Measurements from ENCODE around the gene CHD9. TPM values are rescaled to one million over a fixed set of nuclear protein-coding genes. Genes with fewer than 3 reads are reported as not detected.

CHD9 gene
- total RNA-seq, 4 donors from 2014 or later: 49.2 to 85.7 (median 67.7) TPM

DNA sequence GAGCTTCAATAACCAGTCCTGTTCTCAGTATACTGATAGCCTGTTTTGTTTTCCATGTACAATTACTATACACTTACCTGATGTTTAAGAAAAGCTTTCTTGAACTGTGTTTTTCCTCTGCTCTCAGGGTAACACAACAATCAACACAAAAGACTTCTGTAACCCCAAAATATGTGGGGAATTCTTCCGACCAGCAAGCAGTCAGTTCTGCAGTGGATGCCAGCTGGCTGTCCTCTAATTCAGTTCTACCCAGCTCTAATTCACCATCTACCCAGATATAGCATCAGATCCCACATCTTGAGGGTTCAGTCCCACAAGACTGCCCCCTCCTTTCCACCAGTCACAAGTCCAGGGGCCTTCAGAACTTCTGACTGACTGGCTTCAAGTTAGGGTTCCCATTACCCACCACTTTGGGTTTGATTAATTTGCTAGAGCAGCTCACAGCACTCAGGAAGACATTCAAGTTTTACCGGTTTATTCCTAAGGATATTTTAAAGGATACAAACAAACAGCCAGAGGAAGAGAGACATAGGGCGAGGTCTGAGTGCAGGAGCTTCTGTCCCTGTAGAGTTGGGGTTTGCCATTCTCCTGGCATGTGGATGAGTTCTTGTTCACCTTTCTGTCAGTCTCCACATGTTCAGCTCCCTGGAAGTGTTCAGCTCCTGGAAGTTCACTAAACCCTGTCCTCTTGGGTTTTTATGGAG, 178.2 kb downstream of the CHD9 start:
- DNase-seq (ENCODE audit: low spot score in 2 of 2): no peak
- no peak for TF ChIP-seq POLR2A (IDR thresholded peaks at IDR 0.05)
- TF ChIP-seq, protein P1, sequence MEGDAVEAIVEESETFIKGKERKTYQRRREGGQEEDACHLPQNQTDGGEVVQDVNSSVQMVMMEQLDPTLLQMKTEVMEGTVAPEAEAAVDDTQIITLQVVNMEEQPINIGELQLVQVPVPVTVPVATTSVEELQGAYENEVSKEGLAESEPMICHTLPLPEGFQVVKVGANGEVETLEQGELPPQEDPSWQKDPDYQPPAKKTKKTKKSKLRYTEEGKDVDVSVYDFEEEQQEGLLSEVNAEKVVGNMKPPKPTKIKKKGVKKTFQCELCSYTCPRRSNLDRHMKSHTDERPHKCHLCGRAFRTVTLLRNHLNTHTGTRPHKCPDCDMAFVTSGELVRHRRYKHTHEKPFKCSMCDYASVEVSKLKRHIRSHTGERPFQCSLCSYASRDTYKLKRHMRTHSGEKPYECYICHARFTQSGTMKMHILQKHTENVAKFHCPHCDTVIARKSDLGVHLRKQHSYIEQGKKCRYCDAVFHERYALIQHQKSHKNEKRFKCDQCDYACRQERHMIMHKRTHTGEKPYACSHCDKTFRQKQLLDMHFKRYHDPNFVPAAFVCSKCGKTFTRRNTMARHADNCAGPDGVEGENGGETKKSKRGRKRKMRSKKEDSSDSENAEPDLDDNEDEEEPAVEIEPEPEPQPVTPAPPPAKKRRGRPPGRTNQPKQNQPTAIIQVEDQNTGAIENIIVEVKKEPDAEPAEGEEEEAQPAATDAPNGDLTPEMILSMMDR (IDR thresholded peaks at IDR 0.05): no peak
- WGBS, 2 donors: 49 to 60% methylated on average over 3 of the region's 3 CpGs
- H3K4me3 ChIP-seq (ENCODE audit: low read depth, poor library complexity, severe bottlenecking): no peak overlapping the region
- intact Hi-C loops (cut with DNase I; ENCODE audit: low total_unique reads): no loop called here

- DNase-seq (ENCODE audit: low spot score in 2 of 2): no peak
- TF ChIP-seq POLR2A (IDR thresholded peaks at IDR 0.05): no peak
- TF ChIP-seq, protein P1 (IDR thresholded peaks at IDR 0.05): no peak
- intact Hi-C loops (cut with DNase I; ENCODE audit: low total_unique reads): no loop called here
- WGBS, 2 donors: 91 to 94% methylated on average over 2 of the region's 2 CpGs
- no peak overlapping the region for H3K4me3 ChIP-seq (ENCODE audit: low read depth, poor library complexity, severe bottlenecking)
These were observed 180.0 kb downstream of the CHD9 start for GRCh38 chr16:53234836-53235235.

- intact Hi-C loops (cut with DNase I; ENCODE audit: low total_unique reads): no loop called here
- DNase-seq (ENCODE audit: low spot score in 2 of 2): no peak
These were observed 181.1 kb downstream of the CHD9 start for GRCh38 chr16:53235851-53236250.

GRCh38 chr16:53249331-53249730, 194.5 kb downstream of the CHD9 start:
- WGBS, 2 donors: 63 to 76% methylated on average over 1 of the region's 1 CpG
- no peak for DNase-seq (ENCODE audit: low spot score in 2 of 2)
- H3K4me3 ChIP-seq (ENCODE audit: low read depth, poor library complexity, severe bottlenecking): no peak overlapping the region
- intact Hi-C loops (cut with DNase I; ENCODE audit: low total_unique reads): no loop called here
- no peak for TF ChIP-seq POLR2A (IDR thresholded peaks at IDR 0.05)
- TF ChIP-seq, protein P1 (IDR thresholded peaks at IDR 0.05): no peak

More at GRCh38 chr16:53235851-53236250, 181.1 kb downstream of the CHD9 start:
- 62 to 78% methylated on average over 3 of the region's 3 CpGs for WGBS, 2 donors
- TF ChIP-seq, protein P1 (IDR thresholded peaks at IDR 0.05): no peak
- H3K4me3 ChIP-seq (ENCODE audit: low read depth, poor library complexity, severe bottlenecking): no peak overlapping the region

DNA sequence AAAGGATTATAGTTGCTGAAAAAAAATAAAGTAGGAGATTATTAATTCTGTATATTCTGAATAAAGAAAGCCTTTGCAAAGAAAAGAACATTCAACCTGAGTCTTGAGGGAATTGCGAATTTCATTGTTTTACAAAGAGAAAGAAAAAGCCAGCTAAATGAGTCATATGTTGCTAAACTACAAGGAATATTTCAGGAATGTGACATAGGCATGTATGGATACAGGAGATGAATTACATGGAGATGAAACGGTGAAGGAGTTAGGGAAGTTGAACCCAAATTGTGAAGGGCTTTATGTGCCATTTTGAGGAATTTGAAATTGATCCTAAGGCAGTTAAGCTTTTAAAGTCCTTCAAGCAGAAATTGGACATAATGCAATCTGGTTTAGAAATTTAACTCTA, 202.2 kb downstream of the CHD9 start:
- whole genome bisulfite sequencing, 2 donors: 86 to 90% methylated on average over 2 of the region's 2 CpGs
- no peak for DNase-seq (ENCODE audit: low spot score in 2 of 2)
- no peak overlapping the region for H3K4me3 ChIP-seq (ENCODE audit: low read depth, poor library complexity, severe bottlenecking)
- intact Hi-C loops (cut with DNase I; ENCODE audit: low total_unique reads): no loop called here
- TF ChIP-seq, protein P1 (IDR thresholded peaks at IDR 0.05): no peak
- no peak for TF ChIP-seq POLR2A (IDR thresholded peaks at IDR 0.05)

DNA sequence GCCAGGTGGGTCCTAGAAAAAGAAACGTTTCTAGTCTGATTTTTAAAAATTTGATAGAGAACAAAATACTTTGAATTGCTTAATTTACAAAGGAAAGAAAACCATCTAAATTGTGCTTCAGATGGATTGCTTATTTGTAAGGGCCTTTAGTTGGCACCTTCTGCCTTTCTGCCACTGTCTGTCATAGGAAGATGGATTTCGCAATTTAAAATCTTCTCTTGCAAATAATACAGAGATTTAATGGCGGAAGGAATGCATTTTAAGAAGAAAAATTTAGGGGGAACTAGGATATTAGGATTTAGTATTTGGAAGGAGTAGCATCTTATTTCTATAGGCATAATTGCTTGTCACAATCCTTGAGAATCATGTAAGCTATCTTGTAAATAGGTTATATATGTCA, 204.0 kb downstream of the CHD9 start:
- intact Hi-C loops (cut with DNase I; ENCODE audit: low total_unique reads): no loop called here
- WGBS, 2 donors: 94% methylated on average over 3 of the region's 3 CpGs
- no peak overlapping the region for H3K4me3 ChIP-seq (ENCODE audit: low read depth, poor library complexity, severe bottlenecking)
- no peak for DNase-seq (ENCODE audit: low spot score in 2 of 2)
- TF ChIP-seq POLR2A (IDR thresholded peaks at IDR 0.05): no peak
- TF ChIP-seq, protein P1 (IDR thresholded peaks at IDR 0.05): no peak
